Neuronal stem cell (in vitro differentiated cells): ENCODE results near the gene FSTL3.

ENCODE experiments used
- DNase-seq: peaks from one replicate; pipeline ENCODE4 v3.0.0-alpha.2; 2013; ENCODE audit warnings: low spot score
- H2AFZ ChIP-seq: one replicate; pipeline ENCODE4 v1.6.1; 2013; ENCODE audit warnings: mild to moderate bottlenecking, low read length, inconsistent platforms
- H2AK5ac ChIP-seq: 2 replicates; pipeline ENCODE4 v1.6.1; 2013; ENCODE audit warnings: low read depth, mild to moderate bottlenecking, inconsistent platforms, low read length, moderate library complexity, mixed read lengths
- H2BK120ac ChIP-seq: 2 replicates; pipeline ENCODE4 v1.6.1; 2013; ENCODE audit warnings: low read depth, mild to moderate bottlenecking, inconsistent platforms, low read length, moderate library complexity, mixed read lengths
- H2BK12ac ChIP-seq: one replicate; pipeline ENCODE4 v1.6.1; 2013; ENCODE audit warnings: low read length, inconsistent platforms
- H2BK15ac ChIP-seq: 2 replicates; pipeline ENCODE4 v1.6.1; 2013; ENCODE audit warnings: mild to moderate bottlenecking, low read length, inconsistent platforms, mixed read lengths
- H2BK5ac ChIP-seq: one replicate; pipeline ENCODE4 v1.6.1; 2013; ENCODE audit warnings: inconsistent platforms, mild to moderate bottlenecking, low read length, moderate library complexity
- H3K14ac ChIP-seq: one replicate; pipeline ENCODE4 v1.6.1; 2013; ENCODE audit warnings: low read length, inconsistent platforms
- H3K18ac ChIP-seq: 2 replicates; pipeline ENCODE4 v1.6.1; 2013; ENCODE audit warnings: low read length, inconsistent platforms
- H3K23ac ChIP-seq: 2 replicates; pipeline ENCODE4 v1.6.1; 2013; ENCODE audit warnings: low read depth, mild to moderate bottlenecking, mixed read lengths, low read length, inconsistent platforms; ENCODE audit not compliant: poor library complexity
- H3K27ac ChIP-seq: replicated peaks from 3 replicates; pipeline ENCODE4 v1.5.1; 2013; ENCODE audit warnings: low read length, inconsistent platforms
- H3K27me3 ChIP-seq, 3 experiments: 2 replicates each; pipeline ENCODE4 v1.6.1; 2013; ENCODE audit warnings: low read length in 3 of 3, mild to moderate bottlenecking in 2 of 3, inconsistent platforms in 1 of 3, low read depth in 1 of 3, mixed read lengths in 1 of 3, moderate library complexity in 1 of 3; ENCODE audit not compliant: control insufficient read depth in 3 of 3, insufficient read depth in 3 of 3
- H3K36me3 ChIP-seq, 2 donors: replicated peaks in 1 of 2; 2 replicates each; pipeline ENCODE4 v1.6.1; 2013; ENCODE audit warnings: low read length in 2 of 2; ENCODE audit not compliant: control insufficient read depth in 2 of 2, insufficient read depth in 2 of 2
- H3K4ac ChIP-seq: 2 replicates; pipeline ENCODE4 v1.6.1; 2013; ENCODE audit warnings: inconsistent platforms, mild to moderate bottlenecking, low read length, moderate library complexity
- H3K4me1 ChIP-seq, 2 donors: 1 replicate in 1 of 2; 2 replicates in 1 of 2; pipeline ENCODE4 v1.6.1; 2013; ENCODE audit warnings: low read length in 2 of 2, low read depth in 1 of 2; ENCODE audit not compliant: control insufficient read depth in 2 of 2, insufficient read depth in 1 of 2
- H3K4me2 ChIP-seq: one replicate; pipeline ENCODE4 v1.6.1; 2013; ENCODE audit warnings: mild to moderate bottlenecking, low read length, inconsistent platforms; ENCODE audit not compliant: insufficient read depth, poor library complexity, severe bottlenecking
- H3K4me3 ChIP-seq, 2 donors: 2 replicates each; pipeline ENCODE4 v1.5.1; 2013; ENCODE audit warnings: low read length in 2 of 2, mild to moderate bottlenecking in 2 of 2, inconsistent platforms in 1 of 2, moderate library complexity in 1 of 2
- H3K79me1 ChIP-seq: one replicate; pipeline ENCODE4 v1.6.1; 2013; ENCODE audit warnings: low read depth, mild to moderate bottlenecking, inconsistent platforms, low read length, moderate library complexity
- H3K9ac ChIP-seq: one replicate; pipeline ENCODE4 v1.6.1; 2013; ENCODE audit warnings: mild to moderate bottlenecking, low read depth, low read length, inconsistent platforms; ENCODE audit not compliant: poor library complexity
- H3K9me3 ChIP-seq, 2 donors: replicated peaks in 1 of 2; 2 replicates each; pipeline versions ENCODE3 to v1.6.1; 2013; ENCODE audit warnings: low read length in 2 of 2, mild to moderate bottlenecking in 2 of 2, inconsistent platforms in 1 of 2, low read depth in 1 of 2, mixed read lengths in 1 of 2, moderate library complexity in 1 of 2; ENCODE audit not compliant: control insufficient read depth in 2 of 2, insufficient read depth in 1 of 2
- H4K8ac ChIP-seq: one replicate; pipeline ENCODE4 v1.6.1; 2013; ENCODE audit warnings: low read depth, mild to moderate bottlenecking, inconsistent platforms, low read length, moderate library complexity
- H4K91ac ChIP-seq: one replicate; pipeline ENCODE4 v1.6.1; 2013; ENCODE audit warnings: low read length, low read depth, mild to moderate bottlenecking, inconsistent platforms; ENCODE audit not compliant: poor library complexity
- WGBS, 2 donors: extraction: QIAGEN DNeasy Blood & Tissue Kit; methylation state at CpG; one replicate each; pipeline ENCODE4 v1.1.7; 2013; ENCODE audit warnings: missing lambda C conversion rate in 2 of 2, mixed read lengths in 1 of 2; ENCODE audit not compliant: insufficient read length in 2 of 2, insufficient replicate concordance in 1 of 2; ENCODE audit errors: extremely low coverage in 2 of 2; 5-methylcytosine and 5-hydroxymethylcytosine counted together

The FSTL3 gene

DNA sequence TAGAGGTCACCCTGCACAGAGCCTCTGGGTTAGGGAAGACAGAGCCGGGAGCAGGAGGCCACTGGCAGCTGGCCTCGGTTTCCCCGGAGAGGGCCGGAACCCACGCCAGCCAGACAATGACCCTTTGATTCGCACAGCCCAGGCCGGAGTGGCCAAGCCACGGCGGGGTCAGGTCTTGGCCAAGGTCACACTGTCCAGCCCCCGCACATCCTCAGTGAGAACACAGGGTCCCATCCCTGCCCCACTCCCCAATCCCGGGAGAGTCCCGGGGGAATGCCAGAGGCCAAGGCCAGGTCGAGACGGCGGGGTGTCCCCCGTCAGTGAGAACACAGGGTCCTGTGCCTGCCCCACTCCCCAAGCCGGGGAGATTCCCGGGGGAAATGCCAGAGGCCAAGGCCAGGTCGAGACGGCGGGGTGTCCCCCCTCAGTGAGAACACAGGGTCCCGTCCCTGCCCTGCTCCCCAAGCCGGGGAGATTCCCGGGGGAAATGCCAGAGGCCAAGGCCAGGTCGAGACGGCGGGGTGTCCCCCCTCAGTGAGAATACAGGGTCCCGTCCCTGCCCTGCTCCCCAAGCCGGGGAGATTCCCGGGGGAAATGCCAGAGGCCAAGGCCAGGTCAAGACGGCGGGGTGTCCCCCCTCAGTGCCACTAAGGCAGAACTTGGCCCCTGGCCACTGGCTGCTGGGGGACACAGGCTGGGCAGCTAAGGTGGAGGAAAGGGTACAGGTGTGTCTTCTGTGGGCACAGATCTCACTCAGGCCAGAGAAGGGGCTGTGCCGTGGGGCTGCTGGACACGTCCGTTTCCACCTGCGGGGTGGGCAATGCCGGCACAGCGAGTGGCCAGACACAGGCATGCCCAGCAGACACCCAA lies 1.7 kb upstream of the FSTL3 start:
- no CpG with 5 or more reads among the region's 38 CpGs for WGBS, 2 donors
- peak overlapping the region; percentile 47 for H2AK5ac ChIP-seq
- peaks cover 11 to 24% of the 10 kb centered on the region in 2 donors for H3K4me1 ChIP-seq
- H3K36me3 ChIP-seq: no peaks in the 10 kb centered on the region
- no peak overlapping the region for H3K23ac ChIP-seq
- peaks cover 2 to 22% (median 18%) of the 10 kb centered on the region in 3 experiments for H3K27me3 ChIP-seq
- H4K91ac ChIP-seq: no peak overlapping the region
- no peak overlapping the region for H3K14ac ChIP-seq
- H3K18ac ChIP-seq: peak overlapping the region; percentile 28
- H2AFZ ChIP-seq: no peak overlapping the region
- no peak overlapping the region for H2BK120ac ChIP-seq
- no peaks in the 10 kb centered on the region for H3K9me3 ChIP-seq
- no peak overlapping the region for H3K27ac ChIP-seq
- no peak overlapping the region for H3K4me2 ChIP-seq
- no peaks in the 10 kb centered on the region for H3K79me1 ChIP-seq
- DNase-seq: no peak
- no peak overlapping the region for H2BK12ac ChIP-seq
- H2BK15ac ChIP-seq: no peak overlapping the region
- no peak overlapping the region for H3K4ac ChIP-seq
- H3K9ac ChIP-seq: peak overlapping the region; percentile 7
- H2BK5ac ChIP-seq: peak overlapping the region; percentile 35
- H4K8ac ChIP-seq: no peak overlapping the region
- no peak overlapping the region for H3K4me3 ChIP-seq

DNA sequence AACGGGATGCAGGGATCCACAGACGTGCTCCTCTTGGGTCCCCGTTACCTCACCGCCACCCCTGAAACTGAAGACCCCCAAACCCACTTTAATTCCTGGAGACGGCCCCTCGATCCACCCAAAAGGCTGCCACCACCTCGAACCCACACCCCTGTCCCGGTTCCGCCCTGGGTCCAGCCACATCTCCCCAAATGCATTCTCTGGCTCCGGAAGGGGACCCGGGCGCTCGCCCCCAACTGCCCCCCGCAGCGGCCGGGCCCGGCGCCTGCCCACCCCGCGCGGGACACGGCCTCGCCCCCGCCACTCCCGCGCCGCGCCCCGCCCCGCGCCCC lies 219 bp upstream of the FSTL3 start:
- H3K9ac ChIP-seq: no peak overlapping the region
- H3K4ac ChIP-seq: no peak overlapping the region
- H3K27ac ChIP-seq: no peak overlapping the region
- no peak overlapping the region for H3K4me3 ChIP-seq
- H3K14ac ChIP-seq: no peak overlapping the region
- no peak overlapping the region for H2BK5ac ChIP-seq
- H2AFZ ChIP-seq: no peak overlapping the region
- H3K4me1 ChIP-seq: peaks cover 11 to 25% of the 10 kb centered on the region in 2 donors
- H3K27me3 ChIP-seq: peaks cover 2 to 18% (median 18%) of the 10 kb centered on the region in 3 experiments
- H2BK15ac ChIP-seq: no peak overlapping the region
- H3K36me3 ChIP-seq: no peaks in the 10 kb centered on the region
- H3K4me2 ChIP-seq: peak overlapping the region; percentile 11
- peak overlapping the region; percentile 71 for H3K18ac ChIP-seq
- peak overlapping the region; percentile 73 for H3K23ac ChIP-seq
- no peak overlapping the region for H2BK120ac ChIP-seq
- no peak overlapping the region for H4K91ac ChIP-seq
- H3K9me3 ChIP-seq: no peaks in the 10 kb centered on the region
- WGBS, 2 donors: no CpG with 5 or more reads among the region's 31 CpGs
- H4K8ac ChIP-seq: no peak overlapping the region
- H2BK12ac ChIP-seq: no peak overlapping the region
- peaks cover 2% of the 10 kb centered on the region for H3K79me1 ChIP-seq
- peak overlapping the region; percentile 98 for H2AK5ac ChIP-seq
- DNase-seq: no peak

DNA sequence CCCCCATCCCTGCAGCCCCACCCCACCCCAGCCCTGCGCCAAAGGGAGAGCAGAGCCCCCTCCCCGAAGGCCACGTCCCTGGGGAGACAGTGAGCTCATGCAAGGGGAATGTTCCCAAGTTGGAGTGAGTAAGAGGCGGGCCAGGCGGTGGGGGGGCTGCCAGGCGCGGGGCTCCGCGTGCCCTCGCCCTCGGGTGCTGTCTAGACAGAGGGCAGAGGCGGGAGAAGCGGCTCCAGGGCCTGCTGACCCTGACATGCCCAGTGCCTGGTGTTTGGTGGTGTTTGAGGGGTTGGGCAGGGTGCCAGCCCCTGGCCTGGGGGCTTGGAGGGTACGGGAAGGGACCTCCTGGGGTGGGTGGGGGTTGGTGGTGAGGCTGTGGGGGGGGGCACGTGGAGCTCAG lies 1.0 kb downstream of the FSTL3 start:
- Histone ChIP-seq H3K18ac (no peak overlapping the region), H2AK5ac (peak overlapping the region; percentile 35), H2BK120ac (no peak overlapping the region), H3K9ac (no peak overlapping the region), H3K9me3 (no peaks in the 10 kb centered on the region), H3K23ac (no peak overlapping the region), H2BK15ac (no peak overlapping the region), H2BK5ac (no peak overlapping the region), H3K27me3 (peaks cover 2 to 18% (median 18%) of the 10 kb centered on the region in 3 experiments), H2BK12ac (no peak overlapping the region), H3K79me1 (peaks cover 6% of the 10 kb centered on the region), H4K91ac (no peak overlapping the region), H3K36me3 (no peaks in the 10 kb centered on the region), H3K4ac (no peak overlapping the region), H4K8ac (no peak overlapping the region), H2AFZ (no peak overlapping the region), H3K4me1 (peaks cover 14 to 25% of the 10 kb centered on the region in 2 donors), H3K4me2 (no peak overlapping the region), H3K4me3 (no peak overlapping the region), H3K27ac (no peak overlapping the region), H3K14ac (no peak overlapping the region)
- WGBS, 2 donors: no CpG with 5 or more reads among the region's 15 CpGs
- no peak for DNase-seq

DNA sequence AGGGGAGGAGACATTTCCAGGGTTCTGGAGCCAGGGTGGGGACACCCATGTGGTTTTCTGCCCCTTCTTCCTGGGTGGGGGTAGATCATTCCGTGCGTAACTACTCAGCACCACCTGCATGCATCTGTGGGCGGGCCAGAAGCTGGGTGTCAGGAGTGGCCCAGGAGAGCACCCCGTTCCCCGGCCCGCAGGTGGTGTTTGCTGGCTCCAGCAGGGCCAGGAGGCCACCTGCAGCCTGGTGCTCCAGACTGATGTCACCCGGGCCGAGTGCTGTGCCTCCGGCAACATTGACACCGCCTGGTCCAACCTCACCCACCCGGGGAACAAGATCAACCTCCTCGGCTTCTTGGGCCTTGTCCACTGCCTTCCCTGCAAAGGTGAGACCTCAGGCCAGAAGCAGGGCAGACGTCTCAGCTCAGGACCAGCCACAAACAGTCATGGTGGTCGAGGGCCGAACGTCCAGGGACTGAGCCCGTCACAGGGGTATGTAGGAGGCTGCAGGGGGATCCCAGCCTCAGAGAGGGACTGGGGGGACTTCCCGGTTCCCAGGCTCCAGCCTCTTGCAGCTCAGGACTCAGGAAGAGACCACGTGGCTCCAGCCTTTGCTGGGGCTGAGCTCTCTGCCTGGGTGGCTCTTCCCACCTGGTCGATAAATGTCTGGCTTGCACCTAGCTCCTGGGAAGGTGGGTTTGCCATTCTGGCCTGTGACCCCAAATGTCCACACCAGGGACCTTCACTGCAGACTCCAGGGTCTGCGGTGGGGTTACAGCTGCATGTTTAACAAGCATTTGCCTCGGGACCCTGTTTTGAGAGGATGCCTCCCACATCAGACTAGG lies 1.6 kb downstream of the FSTL3 start:
- DNase-seq: no peak
- H4K91ac ChIP-seq: no peak overlapping the region
- H3K27ac ChIP-seq: no peak overlapping the region

More for the DNA sequence above, 1.6 kb downstream of the FSTL3 start:
- Histone ChIP-seq H3K23ac (no peak overlapping the region), H2BK5ac (no peak overlapping the region), H3K4me1 (peaks cover 14 to 25% of the 10 kb centered on the region in 2 donors), H2AK5ac (peak overlapping the region; percentile 74), H3K18ac (no peak overlapping the region), H3K4me2 (no peak overlapping the region), H2BK15ac (peak overlapping the region; percentile 67), H3K9me3 (no peaks in the 10 kb centered on the region), H3K14ac (peak overlapping the region; percentile 56), H2AFZ (no peak overlapping the region), H2BK12ac (no peak overlapping the region), H2BK120ac (no peak overlapping the region), H3K36me3 (no peaks in the 10 kb centered on the region), H3K4me3 (no peak overlapping the region), H3K4ac (no peak overlapping the region), H4K8ac (no peak overlapping the region), H3K79me1 (peaks cover 6% of the 10 kb centered on the region), H3K9ac (peak overlapping the region; percentile 77), H3K27me3 (peaks cover 2 to 18% (median 18%) of the 10 kb centered on the region in 3 experiments)
- no CpG with 5 or more reads among the region's 22 CpGs for WGBS, 2 donors
